Stimulated activated CD8-positive, alpha-beta memory T cell treated with anti-CD3 and anti-CD28 coated beads, Interleukin-12 subunit alpha, Interleukin-12 subunit beta, amount 100 ng/mL, for 4 hours (primary cell): ENCODE results near the gene STX8.

Experiments used
- DNase-seq: peaks from one replicate; pipeline ENCODE4 v3.0.0-alpha.2; 2020; ENCODE audit warnings: low read depth

STX8 gene

GRCh38 chr17:9439851-9440250 lies 135.8 kb downstream of the STX8 start:
- no peak for DNase-seq

DNA sequence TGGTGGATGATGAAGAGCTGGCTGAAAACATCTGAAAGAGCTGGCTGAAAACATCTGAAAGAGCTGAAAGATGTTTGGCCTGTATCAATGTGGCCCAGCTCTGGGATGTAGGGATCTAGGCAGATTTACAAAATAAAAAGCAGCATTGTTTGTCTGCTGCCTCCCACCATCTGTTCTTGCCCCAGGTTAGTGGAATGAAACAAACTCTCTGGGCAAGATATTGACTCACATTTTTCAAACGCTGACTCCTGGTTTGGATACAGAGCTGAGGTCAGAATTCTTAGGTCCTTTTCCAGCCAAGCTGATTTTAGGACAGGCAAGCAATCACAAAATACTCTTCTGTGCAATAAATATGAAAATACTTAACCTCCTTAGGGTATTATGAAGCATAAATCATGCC lies 139.0 kb downstream of the STX8 start:
- no peak for DNase-seq

DNA sequence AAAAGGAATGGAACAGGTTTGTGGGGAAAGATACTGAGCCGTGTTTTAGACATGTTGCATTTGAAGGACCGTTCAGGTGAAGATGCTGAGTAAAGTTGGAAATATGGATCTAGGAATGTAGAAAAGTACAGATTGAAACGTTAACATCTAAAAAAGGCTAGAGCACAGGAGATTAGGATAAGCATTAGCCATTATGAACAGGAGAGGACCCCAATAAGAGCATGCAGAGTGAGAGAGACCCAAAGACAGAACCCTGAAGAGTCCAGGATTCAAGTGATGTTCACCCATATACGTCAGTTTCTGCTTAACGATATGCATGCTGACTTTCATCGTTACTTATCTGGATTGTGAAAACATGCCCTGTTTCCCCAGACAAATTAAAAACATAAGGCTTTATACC lies 140.5 kb downstream of the STX8 start:
- DNase-seq = no peak

- no peak for DNase-seq
These were observed 141.0 kb downstream of the STX8 start for GRCh38 chr17:9434642-9435057.

GRCh38 chr17:9432934-9433421 lies 142.6 kb downstream of the STX8 start:
- no peak for DNase-seq

DNA sequence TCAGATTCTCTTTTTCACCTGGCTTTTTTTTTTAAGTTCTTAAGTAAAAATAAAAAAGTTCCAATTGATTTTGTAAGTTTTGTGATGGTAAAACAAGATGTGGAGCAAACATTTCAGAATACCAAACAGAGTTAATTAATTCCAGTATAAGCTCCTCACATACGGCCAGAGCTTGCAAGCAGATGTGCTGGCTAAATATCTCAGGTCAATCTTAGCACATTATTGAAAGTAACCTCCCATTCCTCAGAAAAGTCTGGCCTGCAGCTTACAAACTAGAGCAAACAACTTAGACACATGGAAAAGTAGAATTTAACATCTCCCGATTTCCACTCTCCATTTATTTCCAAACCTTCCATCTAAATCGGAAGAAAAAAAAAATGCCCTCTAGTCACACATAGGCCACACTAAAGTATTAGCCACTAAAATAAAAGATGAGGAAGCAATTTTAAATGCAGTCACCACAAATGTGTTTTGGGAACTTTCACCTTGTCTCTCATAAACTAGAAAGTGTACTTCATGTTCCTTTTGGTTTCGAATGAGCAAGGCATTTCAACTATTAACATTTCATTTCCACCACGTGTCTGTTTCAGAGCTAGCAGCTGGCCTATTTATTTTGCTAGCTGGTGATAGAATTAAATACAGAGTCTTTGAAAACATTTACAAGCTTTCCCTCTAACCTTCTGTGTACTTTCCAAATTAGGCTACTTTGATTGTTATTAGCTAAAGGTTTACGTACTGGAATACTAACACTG lies 143.3 kb downstream of the STX8 start:
- DNase-seq = no peak

GRCh38 chr17:9431620-9432019 lies 144.0 kb downstream of the STX8 start:
- DNase-seq = no peak

DNA sequence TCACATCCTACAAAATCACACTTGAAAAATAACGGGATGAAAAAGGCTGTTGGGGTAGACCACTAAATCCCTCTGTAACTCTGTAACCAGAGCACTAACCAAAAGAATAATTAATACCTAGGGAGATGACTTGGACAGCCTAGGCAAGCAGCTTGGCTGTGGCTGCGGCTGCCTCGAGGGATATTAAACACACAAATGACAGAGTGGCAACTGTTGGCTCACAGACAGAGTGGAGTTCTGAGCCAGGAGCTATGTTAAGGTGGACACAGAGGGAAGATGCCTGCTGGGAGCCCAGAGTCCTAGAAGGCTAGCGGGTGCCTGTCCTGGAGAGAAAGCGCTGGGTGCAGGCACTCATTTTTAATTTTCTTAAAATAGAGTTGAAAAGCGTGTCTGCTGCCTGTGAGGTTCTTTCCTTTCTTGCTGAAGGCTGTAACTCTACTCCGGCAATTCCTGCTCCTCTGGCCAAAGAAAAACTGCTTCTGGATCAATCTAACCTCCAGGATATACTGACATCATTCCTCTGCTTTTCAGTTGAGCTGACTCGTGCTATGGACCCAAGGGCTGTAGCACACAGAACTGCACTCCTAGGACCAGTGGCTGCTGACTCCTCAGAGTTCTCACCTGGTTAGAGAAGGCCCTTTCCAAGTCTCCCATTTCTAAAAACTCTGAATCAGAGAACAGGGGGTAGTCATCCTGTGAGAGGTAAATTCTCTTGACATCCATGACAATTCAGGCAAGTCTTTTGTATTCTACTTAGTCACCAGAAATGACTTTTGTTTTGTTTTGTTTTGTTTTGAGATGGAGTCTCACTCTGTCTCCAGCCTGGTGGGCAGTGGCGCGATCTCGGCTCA lies 147.9 kb downstream of the STX8 start:
- DNase-seq = no peak

GRCh38 chr17:9424071-9424640 lies 151.5 kb downstream of the STX8 start:
- DNase-seq = no peak

DNA sequence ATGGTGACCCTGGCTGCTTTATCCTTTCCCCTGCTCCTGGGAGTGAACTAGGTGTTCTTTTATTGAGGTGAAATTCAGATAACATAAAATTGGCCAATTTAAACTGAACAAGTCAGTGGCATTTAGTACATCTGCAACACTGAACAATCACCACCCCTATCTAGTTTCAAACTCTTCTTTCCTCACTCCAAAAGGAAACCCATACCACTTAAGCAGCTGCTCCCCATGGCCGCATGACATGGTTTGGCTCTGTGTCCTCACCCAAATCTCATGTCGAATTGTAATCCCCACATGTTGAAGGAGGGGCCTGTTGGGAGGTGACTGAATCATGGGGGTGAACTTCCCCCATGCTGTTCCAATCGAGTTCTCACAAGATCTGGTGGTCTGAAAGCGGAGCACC lies 154.1 kb downstream of the STX8 start:
- no peak for DNase-seq

- no peak for DNase-seq
These were observed 155.6 kb downstream of the STX8 start for GRCh38 chr17:9419932-9420453.

DNA sequence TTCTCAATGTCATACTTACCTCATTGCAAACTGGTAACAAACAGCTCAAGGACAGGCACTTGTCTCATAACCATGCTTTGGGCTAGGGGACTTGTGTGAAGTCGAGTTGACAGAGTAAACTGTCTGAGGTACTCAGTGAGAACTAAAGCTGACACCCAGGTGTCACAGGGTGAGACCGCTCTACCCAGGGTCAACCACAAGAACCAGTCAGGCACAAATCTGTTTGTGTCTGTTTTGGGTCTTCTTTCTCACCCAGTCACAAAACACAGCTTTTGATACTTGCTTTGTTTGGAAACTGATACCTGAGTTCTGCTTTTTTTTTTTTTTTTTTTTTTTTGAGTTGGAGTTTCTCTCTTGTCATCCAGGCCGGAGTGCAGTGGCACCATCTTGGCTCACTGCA lies 161.1 kb downstream of the STX8 start:
- DNase-seq = no peak

GRCh38 chr17:9410737-9411136 lies 164.9 kb downstream of the STX8 start:
- DNase-seq = no peak

DNA sequence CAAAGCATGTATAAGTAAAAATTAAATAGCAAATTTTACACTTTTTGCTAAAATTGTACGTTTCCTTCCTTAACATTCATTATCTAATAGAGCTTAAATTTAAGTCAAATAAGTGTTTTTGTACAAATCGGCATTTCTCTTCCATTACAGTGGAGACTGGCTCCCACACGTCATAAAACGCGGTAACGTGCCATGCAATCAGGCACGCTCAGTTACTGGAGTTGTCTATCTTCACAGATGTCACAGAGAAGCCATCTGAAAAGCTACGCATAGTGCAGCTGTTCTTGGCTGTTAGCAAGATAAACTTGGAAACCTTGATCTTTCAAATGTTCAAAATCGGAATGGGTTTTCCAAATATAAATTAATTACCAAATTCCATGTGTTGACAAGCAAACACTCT lies 165.3 kb downstream of the STX8 start:
- DNase-seq = no peak

DNA sequence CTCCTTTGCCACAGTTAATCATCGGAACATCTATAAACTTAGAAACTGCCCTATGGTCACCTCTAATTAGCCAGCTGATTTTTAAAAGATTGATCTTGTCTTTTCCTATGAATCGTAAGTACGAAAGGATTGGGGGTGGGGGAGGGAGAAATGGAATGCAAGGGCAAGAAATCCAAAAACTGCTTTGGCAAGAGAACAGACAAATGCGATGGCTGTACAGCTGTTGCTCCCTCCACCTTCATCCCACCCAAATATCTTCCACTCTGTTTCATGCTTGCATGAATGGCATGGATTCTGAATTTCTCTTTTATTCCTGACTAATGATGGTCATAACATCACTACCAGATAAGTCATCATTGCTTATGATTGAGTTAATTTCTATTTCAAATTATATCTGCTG lies 165.7 kb downstream of the STX8 start:
- no peak for DNase-seq

DNA sequence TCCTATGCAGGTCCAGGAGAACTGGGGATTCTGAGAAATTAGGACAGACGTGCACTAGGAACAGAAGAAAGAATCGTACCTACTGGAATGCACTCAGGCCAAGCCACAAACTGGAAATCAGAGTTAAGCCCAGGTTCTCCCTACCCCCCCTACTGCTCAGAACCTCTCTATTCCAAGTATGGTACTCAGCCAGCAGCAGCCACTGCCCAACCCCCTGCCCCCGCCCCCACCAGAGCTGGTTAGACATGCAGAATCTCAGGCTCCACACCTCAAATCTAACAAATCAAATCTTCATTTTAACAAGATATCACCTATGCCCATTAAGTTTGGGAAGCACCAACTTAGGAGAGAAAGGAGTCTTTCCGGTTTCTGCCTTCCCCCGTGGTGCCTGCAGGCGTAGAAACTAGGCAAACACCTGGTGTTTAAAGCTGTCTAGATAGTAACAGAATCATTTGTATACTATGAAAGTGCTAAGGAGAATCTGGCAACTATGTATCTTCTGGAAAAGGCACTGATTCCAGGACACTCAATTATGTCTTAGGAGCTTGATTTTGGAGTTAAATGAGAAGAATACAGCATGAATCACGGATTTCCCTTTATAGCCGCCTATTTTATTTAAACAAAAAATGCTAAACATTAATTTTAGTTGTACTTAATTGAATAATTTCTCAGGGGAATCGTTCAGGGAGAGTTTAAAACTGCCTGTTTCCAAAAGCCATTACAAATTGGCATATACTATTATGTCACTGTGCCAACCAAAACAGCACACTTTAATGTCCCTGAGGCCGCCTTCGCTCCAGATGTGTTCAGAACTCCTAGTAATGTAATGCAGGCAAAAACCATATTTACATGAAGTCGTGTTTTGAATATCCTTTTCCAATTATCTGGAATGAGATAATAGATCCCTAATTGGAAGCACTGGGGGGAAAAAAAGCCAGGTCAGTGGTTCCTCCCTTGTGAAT lies 166.5 kb downstream of the STX8 start:
- no peak for DNase-seq

GRCh38 chr17:9408381-9408780 lies 167.2 kb downstream of the STX8 start:
- DNase-seq = no peak

DNA sequence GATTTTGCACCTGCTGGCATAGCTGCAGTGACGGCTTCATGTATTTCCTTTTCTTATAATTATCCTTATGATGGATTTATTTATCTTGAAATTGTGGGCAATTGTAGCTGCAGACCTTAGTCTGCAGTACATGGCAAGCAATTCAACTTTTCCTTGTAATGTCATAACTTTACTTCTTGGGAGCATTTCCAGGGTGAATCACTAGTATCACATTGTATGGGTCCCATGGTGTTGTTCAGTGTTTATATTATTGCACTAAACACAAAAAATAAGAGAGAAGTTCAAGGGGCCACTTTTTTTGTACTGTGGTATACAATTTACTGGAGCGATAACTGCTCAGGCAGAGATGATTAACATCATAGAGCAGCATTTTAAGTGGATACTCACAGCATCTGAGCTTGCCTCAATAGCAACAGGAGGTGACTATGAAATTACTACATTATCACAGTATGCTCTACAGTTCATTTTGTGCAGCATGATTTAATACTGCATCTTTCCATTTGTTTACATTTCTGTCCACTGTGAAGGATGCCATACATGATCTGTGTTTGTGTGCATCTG lies 169.5 kb downstream of the STX8 start:
- no peak for DNase-seq

GRCh38 chr17:9403257-9403656 lies 172.4 kb downstream of the STX8 start:
- DNase-seq = no peak

GRCh38 chr17:9402590-9403199 lies 172.9 kb downstream of the STX8 start:
- no peak for DNase-seq

DNA sequence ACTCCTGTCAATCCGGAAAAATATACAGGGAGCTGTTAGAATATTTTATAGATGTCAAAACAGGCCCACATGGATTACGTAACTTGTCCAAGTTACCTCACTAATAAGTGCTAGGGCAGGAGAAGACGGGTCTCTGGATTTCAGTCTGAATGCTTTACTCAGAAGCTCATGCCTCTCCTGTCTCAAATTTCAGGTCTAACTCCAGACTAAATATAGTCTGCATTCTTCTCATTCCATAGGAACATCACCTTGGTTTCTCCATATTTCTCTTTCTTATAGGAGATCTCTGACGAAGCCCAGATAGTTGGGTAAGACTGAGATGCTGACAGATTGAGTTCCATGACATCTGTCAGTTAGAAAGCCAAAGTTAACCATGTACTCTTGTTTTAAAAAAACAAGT lies 174.2 kb downstream of the STX8 start:
- no peak for DNase-seq
